HG03432 (cell line): ENCODE measurements around the gene ANKS1A.

Experiments
- ATAC-seq: cut with Tn5 transposase; IDR thresholded peaks from one replicate; pipeline ENCODE4 v1.9.1; 2021; ENCODE audit warnings: mild to moderate bottlenecking, moderate library complexity; ENCODE audit not compliant: unreplicated experiment

The ANKS1A gene

GRCh38 chr6:35036059-35036827 lies 147.2 kb downstream of the ANKS1A start:
- no peak for ATAC-seq

DNA sequence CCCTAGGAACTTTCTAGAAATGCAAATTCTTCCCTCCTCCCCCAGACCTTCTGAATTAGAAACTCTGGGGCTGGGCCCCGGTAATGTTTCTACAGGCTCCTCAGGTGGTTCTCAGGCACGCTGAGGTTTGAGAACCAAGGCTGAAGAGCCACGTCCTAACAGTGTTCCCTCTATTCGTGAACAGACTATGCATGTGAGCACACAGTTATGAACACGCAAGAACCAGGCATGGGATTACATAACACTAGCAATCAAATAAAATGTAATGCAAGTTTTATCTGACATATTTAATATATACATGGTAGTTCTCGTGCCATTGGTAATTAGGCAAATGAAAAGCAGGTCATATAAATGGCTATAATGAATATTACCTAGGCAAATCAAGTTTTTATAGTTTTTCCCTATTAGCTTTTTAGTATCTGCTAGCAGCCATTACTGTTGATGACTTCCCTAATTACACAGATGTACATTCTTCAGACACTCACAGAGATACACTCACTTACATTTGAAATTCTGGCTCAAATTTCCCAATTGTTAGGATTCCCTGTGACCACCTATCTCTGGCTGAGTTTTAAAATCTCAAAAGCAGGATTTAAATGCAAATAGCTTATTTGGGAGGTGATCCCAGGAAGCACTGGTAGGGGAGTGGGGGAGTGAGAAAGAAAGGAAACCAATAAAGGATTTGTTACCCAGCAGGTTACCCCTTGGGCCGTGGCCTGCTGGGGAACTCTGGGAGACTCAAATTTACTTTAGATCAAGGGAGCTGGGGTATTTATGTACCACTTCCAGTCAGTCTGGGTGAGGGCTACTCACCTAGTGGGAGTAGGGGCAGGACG lies 148.0 kb downstream of the ANKS1A start:
- no peak for ATAC-seq

- ATAC-seq = no peak
These were observed 148.6 kb downstream of the ANKS1A start for GRCh38 chr6:35037664-35038038.

- ATAC-seq = no peak
These were observed 149.0 kb downstream of the ANKS1A start for GRCh38 chr6:35038076-35038475.

DNA sequence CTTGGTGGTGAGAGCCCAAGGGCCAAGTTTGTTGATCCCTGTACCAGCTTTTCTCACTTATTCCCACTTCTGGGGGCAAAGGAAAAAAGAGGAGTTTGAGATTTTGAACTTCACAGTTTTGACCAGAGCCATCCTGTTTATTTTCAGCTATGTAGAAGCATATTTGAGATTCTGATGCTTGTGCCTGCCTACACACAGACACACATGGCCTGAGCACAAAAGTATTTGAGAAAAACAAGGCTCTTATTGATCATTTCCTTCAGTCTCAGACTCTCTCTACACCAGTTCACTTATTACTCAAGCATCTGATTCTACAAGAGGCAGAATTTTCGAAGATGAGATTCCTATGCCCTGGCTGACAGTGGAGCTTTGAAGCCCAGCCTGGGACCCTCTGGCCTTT lies 151.3 kb downstream of the ANKS1A start:
- ATAC-seq = no peak

DNA sequence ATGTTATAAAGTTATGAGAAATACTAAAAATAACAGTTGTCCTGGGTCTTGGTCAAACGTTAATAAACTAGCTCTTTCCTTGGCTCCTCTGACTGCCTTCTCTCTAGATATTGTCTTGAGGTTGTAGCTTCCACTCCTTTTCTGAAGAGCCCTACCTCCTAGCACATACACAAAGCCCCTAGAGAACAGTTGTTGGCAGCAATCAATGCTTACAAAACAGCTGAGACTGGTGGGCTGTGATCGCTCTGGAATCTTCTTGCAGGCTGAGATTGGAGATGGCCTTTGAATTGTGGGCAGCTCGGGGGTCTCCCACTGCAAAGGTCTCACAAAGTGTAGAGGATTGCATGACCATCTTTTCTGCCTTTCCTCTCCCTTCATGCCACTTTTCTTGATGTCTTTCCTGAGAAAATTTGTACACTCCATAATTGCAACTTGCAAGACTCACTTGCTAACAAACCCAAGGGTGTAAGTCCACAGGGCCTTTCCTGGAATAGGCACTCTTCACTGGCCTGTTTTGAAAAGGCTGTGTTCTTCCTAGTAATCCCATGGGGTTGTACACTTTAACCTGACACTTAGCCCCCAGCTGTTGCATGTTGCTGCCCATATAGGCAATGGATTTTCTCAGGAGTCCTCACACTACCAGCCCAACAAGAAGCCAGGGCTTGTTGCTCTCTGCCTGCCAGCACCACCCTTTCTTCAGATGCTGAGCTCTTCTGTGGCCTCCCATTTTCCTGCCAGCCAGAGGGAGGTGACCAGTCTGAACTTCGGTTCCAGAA lies 152.2 kb downstream of the ANKS1A start:
- ATAC-seq = no peak

DNA sequence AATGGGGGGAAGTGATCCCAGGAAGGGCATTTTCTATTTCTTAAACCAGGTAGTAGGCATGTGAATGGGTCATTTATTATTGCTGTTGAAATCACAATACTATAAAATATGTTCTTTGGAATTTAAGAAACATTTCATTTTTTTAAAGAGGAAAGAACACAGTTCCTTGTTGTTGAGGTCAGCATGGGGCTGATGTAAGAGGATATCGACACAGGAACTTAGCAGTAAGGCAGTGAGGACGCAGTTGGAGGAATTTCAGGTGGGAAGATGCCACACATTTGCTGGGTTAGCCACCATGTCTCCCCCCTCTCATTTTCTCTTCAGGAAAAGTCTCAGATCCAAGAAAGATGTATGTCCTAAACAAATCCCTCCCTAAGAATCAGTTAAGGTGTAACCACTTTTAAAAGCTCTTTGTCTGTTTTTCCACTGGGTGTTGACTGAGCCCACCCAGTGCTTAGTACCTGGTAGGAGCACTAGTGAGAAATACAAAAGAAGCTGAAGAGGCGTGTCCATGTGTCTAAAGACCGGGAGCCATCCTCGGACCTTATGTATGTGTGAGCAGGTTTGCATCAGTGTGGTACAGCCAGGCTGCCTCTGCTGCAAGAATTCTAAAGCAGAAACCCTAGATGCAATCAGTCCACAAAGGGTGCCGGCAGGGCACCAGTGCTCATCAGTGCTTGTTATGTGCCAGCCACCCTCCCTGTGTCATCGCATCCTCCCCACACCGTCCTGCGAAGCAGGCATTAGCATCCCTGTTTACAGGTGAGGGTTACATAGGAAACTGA lies 153.2 kb downstream of the ANKS1A start:
- ATAC-seq = no peak

GRCh38 chr6:35043381-35044130 lies 154.5 kb downstream of the ANKS1A start:
- no peak for ATAC-seq

DNA sequence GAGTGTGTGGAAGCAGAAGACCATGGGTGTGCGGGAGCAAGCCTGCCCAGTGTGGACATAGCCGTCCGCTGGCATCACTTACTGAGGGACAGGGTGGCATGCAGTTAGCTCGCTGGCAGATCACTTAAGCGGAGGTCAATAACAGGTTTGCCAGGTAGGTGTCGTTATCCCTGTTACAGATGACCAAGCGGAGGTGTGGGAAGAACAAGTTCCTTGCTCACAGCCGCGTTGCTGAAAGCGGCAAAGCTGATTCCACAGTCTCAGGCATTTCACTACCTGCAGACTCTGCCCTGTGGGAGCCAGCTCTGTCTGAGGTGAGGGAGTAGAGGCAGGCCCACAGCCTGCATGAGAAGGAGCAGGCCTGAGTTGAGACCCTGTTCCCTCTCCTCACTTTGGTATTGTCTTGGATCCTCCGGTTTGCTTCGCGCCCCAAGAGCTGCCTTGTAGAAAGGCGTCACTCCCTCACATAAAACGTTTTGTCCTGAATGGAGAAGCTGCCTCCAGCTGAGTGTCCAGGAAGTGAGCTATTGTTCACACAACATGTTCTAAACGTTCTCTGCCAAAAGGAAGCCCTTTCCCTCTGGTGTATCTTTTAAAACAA lies 155.2 kb downstream of the ANKS1A start:
- no peak for ATAC-seq

- ATAC-seq = no peak
These were observed 155.8 kb downstream of the ANKS1A start for GRCh38 chr6:35044761-35045421.

DNA sequence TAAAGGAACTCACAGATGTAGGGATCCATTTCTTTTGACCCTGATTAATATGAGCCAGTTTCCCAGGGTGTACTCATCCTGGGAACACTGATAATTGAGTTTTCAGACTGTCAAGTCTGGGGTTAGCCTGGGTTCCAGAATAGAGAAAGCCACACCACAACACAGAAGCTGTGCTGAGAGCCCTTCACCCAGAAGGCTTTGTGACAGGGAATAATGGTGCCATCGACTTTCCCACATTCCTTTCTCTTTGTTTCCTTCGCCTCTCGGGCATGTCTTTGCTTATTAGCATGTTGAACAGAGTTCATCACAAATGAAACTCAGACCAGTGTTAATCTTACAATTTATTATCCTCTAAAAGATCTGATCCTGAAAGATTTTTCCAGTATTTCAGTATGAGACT lies 157.0 kb downstream of the ANKS1A start:
- no peak for ATAC-seq

GRCh38 chr6:35046862-35047261 lies 157.8 kb downstream of the ANKS1A start:
- ATAC-seq = no peak

DNA sequence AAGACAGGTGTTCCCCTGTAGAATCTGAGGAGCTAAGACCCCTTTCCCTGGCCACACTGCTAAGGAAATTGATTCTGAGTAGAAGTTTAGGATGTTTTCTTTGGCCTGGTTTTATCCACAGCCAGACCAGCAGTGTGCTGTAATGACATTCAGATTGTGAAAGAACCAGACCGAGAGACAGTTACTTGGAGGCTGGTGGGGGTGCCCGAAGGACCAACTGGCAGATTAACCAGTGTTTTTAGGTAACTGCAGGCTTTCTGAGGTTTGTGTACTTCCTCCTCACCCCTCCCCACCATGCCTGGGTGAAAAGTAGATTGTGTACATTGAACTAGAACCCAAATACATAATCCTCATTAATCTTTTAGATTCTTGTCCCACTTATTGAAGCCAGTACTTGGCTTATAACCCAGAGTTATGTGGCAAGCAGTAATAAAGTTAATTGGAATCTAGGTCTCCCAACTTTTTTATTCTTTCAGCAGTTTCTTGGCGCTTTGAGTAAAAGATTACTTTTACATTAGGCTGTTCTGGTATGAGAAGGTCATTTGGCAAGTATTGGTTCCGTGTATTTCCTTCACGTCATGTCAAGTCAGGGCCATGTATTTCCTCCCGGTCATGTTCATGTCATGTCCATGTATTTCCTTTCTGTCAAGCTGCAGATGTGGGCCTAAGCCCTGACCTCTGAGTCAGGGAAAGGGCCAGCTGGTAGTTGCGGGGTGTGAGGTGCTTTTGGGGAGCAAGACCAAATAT lies 158.4 kb downstream of the ANKS1A start:
- no peak for ATAC-seq

DNA sequence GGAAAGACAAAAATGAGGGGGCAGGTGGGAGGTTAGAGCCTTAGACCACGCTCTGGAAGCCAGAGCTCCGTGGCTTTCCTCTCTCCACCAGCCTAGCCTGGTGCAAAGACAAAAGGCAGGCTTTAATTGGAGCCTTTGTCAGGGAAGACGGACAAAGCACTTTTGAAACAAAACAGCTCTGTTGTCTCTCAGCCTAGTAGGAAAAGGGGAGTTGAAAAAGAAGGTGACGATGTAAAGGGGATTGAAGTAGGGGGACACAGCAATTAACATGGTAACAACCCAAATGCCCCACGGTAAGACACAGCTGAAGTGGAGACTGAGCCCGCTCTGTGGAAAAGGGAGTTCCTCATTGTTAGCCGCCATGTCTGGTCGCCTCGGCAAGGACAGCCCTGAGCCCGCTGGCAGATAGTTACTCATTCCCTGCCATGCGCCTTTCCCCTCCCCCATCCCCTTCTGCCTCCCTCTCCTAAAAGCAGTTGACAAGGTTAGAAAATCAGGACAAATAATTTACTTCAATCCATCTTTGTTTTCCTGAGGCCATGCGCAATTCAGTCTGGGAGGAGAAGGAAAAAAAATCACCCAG lies 159.1 kb downstream of the ANKS1A start:
- ATAC-seq = no peak

DNA sequence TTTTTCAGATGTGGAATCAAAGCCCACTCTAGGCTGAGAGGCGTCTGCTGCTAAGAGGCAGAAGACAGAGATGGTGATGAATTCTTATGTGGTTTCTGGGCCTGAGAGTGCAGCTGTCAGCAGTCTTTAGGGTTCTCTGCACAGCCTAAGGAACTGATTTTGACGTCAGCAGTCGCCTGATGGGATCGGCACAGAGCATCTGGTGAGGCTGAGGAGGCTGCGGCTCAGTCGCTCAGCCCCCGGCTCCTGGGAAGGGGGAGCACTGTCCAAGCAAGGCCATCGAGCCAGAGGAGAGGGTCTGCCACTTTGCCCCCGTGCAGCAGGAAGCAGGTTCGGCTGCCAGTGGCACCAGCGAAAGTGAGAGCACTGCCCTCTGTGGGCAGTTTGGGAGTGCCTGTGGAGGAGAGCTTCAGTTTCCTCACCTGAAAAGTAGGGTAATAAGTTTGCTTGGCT lies 159.6 kb downstream of the ANKS1A start:
- ATAC-seq = no peak

GRCh38 chr6:35049156-35049735 lies 160.2 kb downstream of the ANKS1A start:
- ATAC-seq = no peak

- no peak for ATAC-seq
These were observed 161.1 kb downstream of the ANKS1A start for GRCh38 chr6:35049900-35050756.
